ENCODE measurements around the gene GOLIM4. TPM values are rescaled to one million over a fixed set of nuclear protein-coding genes. Genes with fewer than 3 reads are reported as not detected.

GOLIM4 gene
- total and polyA plus RNA-seq, 4 donors, result 17.9 to 47.9 (median 32.7) TPM

GRCh38 chr3:167989999-167990398 lies 105.7 kb downstream of the GOLIM4 start:
- Histone ChIP-seq H3K27me3 (ENCODE audit: control insufficient read depth in 4 of 4, insufficient read depth in 4 of 4, low read length in 3 of 4) (no peaks in the 10 kb centered on the region), H3K4me1 (ENCODE audit: control insufficient read depth in 4 of 4, insufficient read depth in 4 of 4, low read length in 3 of 4) (no peaks in the 10 kb centered on the region), H3K9ac (ENCODE audit: low read depth in 1 of 2, low read length in 2 of 2) (no peak overlapping the region), H3K4me3 (ENCODE audit: low read depth in 1 of 3, low read length in 3 of 3) (no peak overlapping the region), H3K9me3 (ENCODE audit: control insufficient read depth in 4 of 4, low read length in 3 of 4) (no peaks in the 10 kb centered on the region), H3K36me3 (ENCODE audit: control insufficient read depth in 4 of 4, insufficient read depth in 3 of 4, low read depth in 1 of 4, low read length in 3 of 4) (no peaks in the 10 kb centered on the region), H3K27ac (ENCODE audit: low read depth in 1 of 2, low read length in 2 of 2) (no peak overlapping the region)
- 86% methylated on average over 6 of the region's 6 CpGs for WGBS
- TF ChIP-seq GABPA (IDR thresholded peaks at IDR 0.05 in 1 of 2, conservative IDR thresholded peaks at IDR 0.05 in 1 of 2), result no peak
- no peak for TF ChIP-seq SP1 (IDR thresholded peaks at IDR 0.05)
- no peak for TF ChIP-seq CTCF (IDR thresholded peaks at IDR 0.05; ENCODE audit: low read depth, low read length, missing input control)
- no peak for DNase-seq (ENCODE audit: low spot score)

- H3K9ac ChIP-seq (ENCODE audit: low read depth in 1 of 2, low read length in 2 of 2), result no peak overlapping the region
- WGBS, result 53% methylated on average over 2 of the region's 2 CpGs
- TF ChIP-seq GABPA (IDR thresholded peaks at IDR 0.05 in 1 of 2, conservative IDR thresholded peaks at IDR 0.05 in 1 of 2), result no peak
- no peak for TF ChIP-seq CTCF (IDR thresholded peaks at IDR 0.05; ENCODE audit: low read depth, low read length, missing input control)
- no peak for TF ChIP-seq JUND (IDR thresholded peaks at IDR 0.05)
- no peak for TF ChIP-seq ATF3 (IDR thresholded peaks at IDR 0.05)
- TF ChIP-seq FOXA2 (IDR thresholded peaks at IDR 0.05), result no peak
- H3K4me1 ChIP-seq (ENCODE audit: control insufficient read depth in 4 of 4, insufficient read depth in 4 of 4, low read length in 3 of 4), result no peaks in the 10 kb centered on the region
- no peaks in the 10 kb centered on the region for H3K9me3 ChIP-seq (ENCODE audit: control insufficient read depth in 4 of 4, low read length in 3 of 4)
- DNase-seq (ENCODE audit: low spot score), result no peak
- H3K4me3 ChIP-seq (ENCODE audit: low read depth in 1 of 3, low read length in 3 of 3), result no peak overlapping the region
- no peaks in the 10 kb centered on the region for H3K27me3 ChIP-seq (ENCODE audit: control insufficient read depth in 4 of 4, insufficient read depth in 4 of 4, low read length in 3 of 4)
- H3K27ac ChIP-seq (ENCODE audit: low read depth in 1 of 2, low read length in 2 of 2), result no peak overlapping the region
- H3K36me3 ChIP-seq (ENCODE audit: control insufficient read depth in 4 of 4, insufficient read depth in 3 of 4, low read depth in 1 of 4, low read length in 3 of 4), result no peaks in the 10 kb centered on the region
Observed at GRCh38 chr3:167989066-167989465, 106.7 kb downstream of the GOLIM4 start.

GRCh38 chr3:167983583-167983982 lies 112.1 kb downstream of the GOLIM4 start:
- H3K36me3 ChIP-seq (ENCODE audit: control insufficient read depth in 4 of 4, insufficient read depth in 3 of 4, low read depth in 1 of 4, low read length in 3 of 4), result no peaks in the 10 kb centered on the region
- H3K4me1 ChIP-seq (ENCODE audit: control insufficient read depth in 4 of 4, insufficient read depth in 4 of 4, low read length in 3 of 4), result no peaks in the 10 kb centered on the region
- WGBS, result 73% methylated on average over 2 of the region's 2 CpGs
- no peak overlapping the region for H3K27ac ChIP-seq (ENCODE audit: low read depth in 1 of 2, low read length in 2 of 2)
- H3K27me3 ChIP-seq (ENCODE audit: control insufficient read depth in 4 of 4, insufficient read depth in 4 of 4, low read length in 3 of 4), result no peaks in the 10 kb centered on the region
- H3K4me3 ChIP-seq (ENCODE audit: low read depth in 1 of 3, low read length in 3 of 3), result no peak overlapping the region
- no peak for TF ChIP-seq FOXA1 (IDR thresholded peaks at IDR 0.05)
- no peak for TF ChIP-seq ATF3 (IDR thresholded peaks at IDR 0.05)
- no peaks in the 10 kb centered on the region for H3K9me3 ChIP-seq (ENCODE audit: control insufficient read depth in 4 of 4, low read length in 3 of 4)
- DNase-seq (ENCODE audit: low spot score), result no peak
- no peak overlapping the region for H3K9ac ChIP-seq (ENCODE audit: low read depth in 1 of 2, low read length in 2 of 2)

- 96% methylated on average over 1 of the region's 1 CpG for WGBS
- Histone ChIP-seq H3K9ac (ENCODE audit: low read depth in 1 of 2, low read length in 2 of 2) (no peak overlapping the region), H3K27me3 (ENCODE audit: control insufficient read depth in 4 of 4, insufficient read depth in 4 of 4, low read length in 3 of 4) (no peaks in the 10 kb centered on the region), H3K9me3 (ENCODE audit: control insufficient read depth in 4 of 4, low read length in 3 of 4) (no peaks in the 10 kb centered on the region), H3K4me3 (ENCODE audit: low read depth in 1 of 3, low read length in 3 of 3) (no peak overlapping the region), H3K27ac (ENCODE audit: low read depth in 1 of 2, low read length in 2 of 2) (no peak overlapping the region), H3K4me1 (ENCODE audit: control insufficient read depth in 4 of 4, insufficient read depth in 4 of 4, low read length in 3 of 4) (no peaks in the 10 kb centered on the region), H3K36me3 (ENCODE audit: control insufficient read depth in 4 of 4, insufficient read depth in 3 of 4, low read depth in 1 of 4, low read length in 3 of 4) (no peaks in the 10 kb centered on the region)
- TF ChIP-seq YY1 (IDR thresholded peaks at IDR 0.05), result no peak
- TF ChIP-seq ZBTB33 (IDR thresholded peaks at IDR 0.05), result no peak
- no peak for TF ChIP-seq RAD21 (IDR thresholded peaks at IDR 0.05)
- no peak for TF ChIP-seq EGR1 (IDR thresholded peaks at IDR 0.05; ENCODE audit: low read depth in 2 of 2)
- no peak for TF ChIP-seq FOXA2 (IDR thresholded peaks at IDR 0.05)
- TF ChIP-seq NR2F2 (IDR thresholded peaks at IDR 0.05), result no peak
- TF ChIP-seq TAF1 (conservative IDR thresholded peaks at IDR 0.05), result no peak
- no peak for TF ChIP-seq JUND (IDR thresholded peaks at IDR 0.05)
- TF ChIP-seq GABPA (IDR thresholded peaks at IDR 0.05 in 1 of 2, conservative IDR thresholded peaks at IDR 0.05 in 1 of 2), result no peak
- TF ChIP-seq MAX (IDR thresholded peaks at IDR 0.05), result no peak
- TF ChIP-seq ATF3 (IDR thresholded peaks at IDR 0.05), result no peak
- TF ChIP-seq RXRA (IDR thresholded peaks at IDR 0.05), result no peak
- no peak for DNase-seq (ENCODE audit: low spot score)
Observed at GRCh38 chr3:167978486-167978885, 117.2 kb downstream of the GOLIM4 start.

Measured in liver (tissue), 9 donors.